Activated CD4-positive, alpha-beta T cell treated with anti-CD3 and anti-CD28 coated beads for 1 hour (primary cell): ENCODE data around the gene C16orf92.
A peak's percentile ranks its signal among the peaks of the same experiment; 100 is the strongest.
"Not testable (repeated sequence)": the region's sequence is repeated elsewhere in the genome, so short reads cannot be mapped to it uniquely, and the experiment has no call there.

Source experiments
- DNase-seq: peaks from one replicate; pipeline ENCODE4 v3.0.0-alpha.2; 2020

The C16orf92 gene

GRCh38 chr16:30027588-30028437 is 4.8 kb downstream of the C16orf92 start:
- no peak for DNase-seq

- no peak for DNase-seq
Observed at GRCh38 chr16:30028438-30029076, 5.6 kb downstream of the C16orf92 start.

- no peak for DNase-seq
Observed at GRCh38 chr16:30030011-30030685, 7.2 kb downstream of the C16orf92 start.

- no peak for DNase-seq
Observed at GRCh38 chr16:30030841-30031413, 7.9 kb downstream of the C16orf92 start, which contains the start of gene TLCD3B. Gene TLCD3B (minus strand): TSS chr16:30031271. CDS start chr16:30030527, 744 bp downstream.

- DNase-seq: no peak
Observed at GRCh38 chr16:30031477-30031918, 8.5 kb downstream of the C16orf92 start.

- peak; percentile 36 for DNase-seq
Observed at GRCh38 chr16:30032083-30032819, 9.3 kb downstream of the C16orf92 start.

GRCh38 chr16:30033270-30033669 is 10.3 kb downstream of the C16orf92 start:
- DNase-seq: no peak

- no peak for DNase-seq
Observed at GRCh38 chr16:30040221-30040620, 17.2 kb downstream of the C16orf92 start.

- DNase-seq: not testable (repeated sequence)
Observed at GRCh38 chr16:30040690-30041089, 17.7 kb downstream of the C16orf92 start.

GRCh38 chr16:30041841-30042240 is 18.8 kb downstream of the C16orf92 start:
- DNase-seq: no peak

- no peak for DNase-seq
Observed at GRCh38 chr16:30046178-30046577, 23.2 kb downstream of the C16orf92 start.

- no peak for DNase-seq
Observed at GRCh38 chr16:30046588-30046987, 23.6 kb downstream of the C16orf92 start.

GRCh38 chr16:30049871-30050270 is 26.9 kb downstream of the C16orf92 start:
- DNase-seq: no peak

- DNase-seq: no peak
Observed at GRCh38 chr16:30051518-30051917, 28.5 kb downstream of the C16orf92 start.

- DNase-seq: peak; percentile 82
Observed at GRCh38 chr16:30052671-30053372, 29.8 kb downstream of the C16orf92 start.

GRCh38 chr16:30053376-30054015 is 30.5 kb downstream of the C16orf92 start:
- DNase-seq: no peak

- no peak for DNase-seq
Observed at GRCh38 chr16:30054451-30054850, 31.5 kb downstream of the C16orf92 start.

- no peak for DNase-seq
Observed at GRCh38 chr16:30054959-30055553, 32.1 kb downstream of the C16orf92 start.

GRCh38 chr16:30060346-30060745 is 37.3 kb downstream of the C16orf92 start:
- DNase-seq: no peak

GRCh38 chr16:30060836-30061554 is 38.0 kb downstream of the C16orf92 start:
- no peak for DNase-seq
